ENCODE measurements around the gene LILRB3.
"Not testable (repeated sequence)": the region's sequence is repeated elsewhere in the genome, so short reads cannot be mapped to it uniquely, and the experiment has no call there.

- TF ChIP-seq CTCF (IDR thresholded peaks at IDR 0.05 in 8 of 11, conservative IDR thresholded peaks at IDR 0.05 in 3 of 11); POLR2AphosphoS5 (IDR thresholded peaks at IDR 0.05); POLR2A (IDR thresholded peaks at IDR 0.05): not testable (repeated sequence)
Measured at GRCh38 chr19:54223277-54223936, 600 bp upstream of the LILRB3 start.

All from spleen (tissue), 7 donors.